AG10803 (cell line): ENCODE measurements around the gene RARRES2.

ENCODE experiments used
- DNase-seq: peaks from one replicate; pipeline ENCODE4 v3.0.0; 2010; ENCODE audit warnings: low read depth
- H3K4me3 ChIP-seq: 2 replicates; pipeline ENCODE4 v1.5.1; 2011; ENCODE audit warnings: mild to moderate bottlenecking, low read length, control low read depth
- TF ChIP-seq, protein P1 (sequence below): conservative IDR thresholded peaks from 2 replicates; pipeline ENCODE4 v1.5.1; 2011; ENCODE audit warnings: mild to moderate bottlenecking, low read length, control low read depth, inconsistent platforms

The RARRES2 gene

DNA sequence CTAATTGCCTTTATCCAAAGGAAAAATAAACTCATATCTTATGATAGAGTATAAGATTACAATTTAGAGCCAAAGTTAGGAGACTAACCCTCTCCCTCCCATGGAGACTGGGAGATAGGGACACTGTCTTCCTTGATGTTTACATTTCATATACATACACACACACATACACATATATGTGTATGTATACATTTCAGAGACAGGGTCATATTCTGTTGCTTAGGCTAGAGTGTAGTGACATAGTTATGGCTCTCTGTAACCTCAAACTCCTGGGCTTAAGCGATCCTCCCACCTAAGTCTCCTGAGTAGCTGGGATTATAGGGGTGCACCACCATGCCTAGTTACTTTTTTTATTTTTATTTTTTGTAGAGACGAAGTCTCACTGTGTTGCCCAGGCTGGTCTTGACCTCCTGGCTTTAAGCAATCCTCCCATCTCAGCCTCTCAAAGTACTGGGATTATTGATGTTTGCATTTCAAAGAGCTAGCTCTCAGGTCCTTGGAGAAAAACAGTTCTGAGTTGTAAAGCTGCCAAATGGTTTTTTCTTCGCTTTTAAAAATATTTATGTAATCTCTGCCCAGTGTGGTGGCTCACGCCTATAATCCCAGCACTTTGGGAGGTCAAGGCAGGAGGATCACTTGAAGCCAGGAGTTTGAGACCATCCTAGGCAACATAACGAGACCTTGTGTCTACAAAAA lies 19.1 kb upstream of the RARRES2 start:
- H3K4me3 ChIP-seq = no peak overlapping the region
- TF ChIP-seq, protein P1, sequence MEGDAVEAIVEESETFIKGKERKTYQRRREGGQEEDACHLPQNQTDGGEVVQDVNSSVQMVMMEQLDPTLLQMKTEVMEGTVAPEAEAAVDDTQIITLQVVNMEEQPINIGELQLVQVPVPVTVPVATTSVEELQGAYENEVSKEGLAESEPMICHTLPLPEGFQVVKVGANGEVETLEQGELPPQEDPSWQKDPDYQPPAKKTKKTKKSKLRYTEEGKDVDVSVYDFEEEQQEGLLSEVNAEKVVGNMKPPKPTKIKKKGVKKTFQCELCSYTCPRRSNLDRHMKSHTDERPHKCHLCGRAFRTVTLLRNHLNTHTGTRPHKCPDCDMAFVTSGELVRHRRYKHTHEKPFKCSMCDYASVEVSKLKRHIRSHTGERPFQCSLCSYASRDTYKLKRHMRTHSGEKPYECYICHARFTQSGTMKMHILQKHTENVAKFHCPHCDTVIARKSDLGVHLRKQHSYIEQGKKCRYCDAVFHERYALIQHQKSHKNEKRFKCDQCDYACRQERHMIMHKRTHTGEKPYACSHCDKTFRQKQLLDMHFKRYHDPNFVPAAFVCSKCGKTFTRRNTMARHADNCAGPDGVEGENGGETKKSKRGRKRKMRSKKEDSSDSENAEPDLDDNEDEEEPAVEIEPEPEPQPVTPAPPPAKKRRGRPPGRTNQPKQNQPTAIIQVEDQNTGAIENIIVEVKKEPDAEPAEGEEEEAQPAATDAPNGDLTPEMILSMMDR = no peak
- DNase-seq = no peak

DNA sequence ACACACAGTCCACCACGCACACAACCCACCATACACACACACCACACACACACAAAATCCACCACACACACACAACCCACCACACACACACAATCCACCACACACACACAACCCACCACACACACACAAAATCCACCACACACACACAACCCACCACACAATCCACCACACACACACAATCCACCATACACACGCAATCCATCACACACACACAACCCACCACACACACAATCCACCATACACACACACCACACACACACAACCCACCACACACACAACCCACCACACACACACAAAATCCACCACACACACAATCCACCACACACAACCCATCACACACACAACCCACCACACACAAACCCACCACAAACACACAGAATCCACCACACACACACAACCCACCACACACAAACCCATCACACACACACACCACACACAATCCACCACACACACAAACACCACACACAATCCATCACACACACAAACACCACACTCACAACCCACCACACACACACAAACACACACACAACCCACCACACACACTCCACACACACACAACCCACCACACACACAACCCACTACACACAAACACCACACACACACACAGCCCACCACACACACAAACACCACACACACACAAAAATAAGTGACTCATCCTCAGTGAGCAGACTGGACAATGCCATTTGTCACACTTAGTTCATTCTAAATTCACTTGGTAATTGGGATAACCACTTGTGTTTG lies 18.4 kb upstream of the RARRES2 start:
- TF ChIP-seq, protein P1 = no peak
- no peak for DNase-seq
- H3K4me3 ChIP-seq = no peak overlapping the region

DNA sequence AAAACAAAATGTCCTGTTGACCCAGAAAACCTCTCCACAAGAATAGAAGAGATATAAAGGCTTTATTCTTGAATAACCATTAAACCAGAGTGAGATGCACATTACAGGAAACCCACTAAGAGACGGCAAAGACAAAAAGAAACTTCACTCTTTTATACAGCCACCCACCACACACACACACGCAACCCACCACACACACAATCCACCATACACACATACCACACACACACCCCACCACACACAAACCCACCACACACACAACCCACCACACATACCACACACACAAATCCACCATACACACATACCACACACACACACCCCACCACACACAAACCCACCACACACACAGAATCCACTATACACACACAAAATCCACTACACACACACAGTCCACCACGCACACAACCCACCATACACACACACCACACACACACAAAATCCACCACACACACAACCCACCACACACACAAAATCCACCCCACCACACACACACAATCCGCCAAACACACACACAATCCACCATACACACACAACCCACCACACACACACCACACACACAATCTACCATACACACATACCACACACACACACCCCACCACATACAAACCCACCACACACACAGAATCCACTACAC lies 17.7 kb upstream of the RARRES2 start:
- H3K4me3 ChIP-seq = no peak overlapping the region
- no peak for DNase-seq
- TF ChIP-seq, protein P1 = no peak

DNA sequence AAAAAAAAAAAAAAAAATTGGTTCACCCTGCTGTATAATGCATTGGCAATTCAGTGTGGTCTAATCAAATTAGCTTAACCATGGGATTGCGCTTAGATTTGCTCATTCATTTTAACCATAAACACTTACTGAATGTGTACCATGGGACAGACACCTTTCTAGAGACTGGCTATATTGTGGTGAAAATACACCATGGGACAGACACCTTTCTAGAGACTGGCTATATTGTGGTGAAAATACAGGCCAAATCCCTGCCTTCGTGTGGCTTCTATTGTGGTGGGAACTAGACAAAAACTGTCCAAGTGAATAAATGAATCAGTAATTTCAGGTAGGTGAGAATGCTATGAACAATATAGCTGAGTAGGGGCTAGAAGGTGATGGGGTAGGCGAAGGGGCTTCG lies 17.0 kb upstream of the RARRES2 start:
- TF ChIP-seq, protein P1 = no peak
- no peak for DNase-seq
- no peak overlapping the region for H3K4me3 ChIP-seq

DNA sequence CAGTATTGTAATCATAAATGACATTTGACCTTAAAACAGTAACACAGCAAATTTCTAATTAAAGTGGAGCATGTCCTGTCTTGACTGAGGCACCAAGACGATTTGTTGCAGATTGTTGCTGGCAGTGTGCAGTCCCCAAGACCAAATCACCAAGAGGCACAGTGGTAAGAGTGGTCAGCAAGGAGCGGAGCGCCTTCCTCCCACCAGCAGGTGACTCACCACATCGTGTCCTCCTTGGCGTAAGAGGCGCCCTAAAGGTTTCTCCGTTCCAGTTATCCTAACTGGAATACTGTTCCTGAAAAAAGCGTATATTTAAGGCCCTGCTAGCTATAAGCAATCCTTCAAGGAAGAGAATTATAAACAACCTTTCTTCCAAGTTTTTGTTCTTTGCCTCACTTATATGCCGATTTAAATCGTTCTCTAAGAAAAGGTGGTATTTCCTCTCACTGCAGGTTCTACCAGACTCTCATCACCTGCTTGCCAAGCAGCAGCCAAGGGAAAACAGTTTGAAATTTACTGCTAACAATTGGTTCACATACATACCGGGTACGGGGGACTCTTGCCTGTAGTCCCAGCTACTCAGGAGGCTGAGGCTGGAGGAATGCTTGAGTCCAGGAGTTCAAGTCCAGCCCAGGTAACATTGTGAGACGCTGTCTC lies 16.5 kb upstream of the RARRES2 start:
- no peak overlapping the region for H3K4me3 ChIP-seq
- TF ChIP-seq, protein P1 = no peak
- no peak for DNase-seq

DNA sequence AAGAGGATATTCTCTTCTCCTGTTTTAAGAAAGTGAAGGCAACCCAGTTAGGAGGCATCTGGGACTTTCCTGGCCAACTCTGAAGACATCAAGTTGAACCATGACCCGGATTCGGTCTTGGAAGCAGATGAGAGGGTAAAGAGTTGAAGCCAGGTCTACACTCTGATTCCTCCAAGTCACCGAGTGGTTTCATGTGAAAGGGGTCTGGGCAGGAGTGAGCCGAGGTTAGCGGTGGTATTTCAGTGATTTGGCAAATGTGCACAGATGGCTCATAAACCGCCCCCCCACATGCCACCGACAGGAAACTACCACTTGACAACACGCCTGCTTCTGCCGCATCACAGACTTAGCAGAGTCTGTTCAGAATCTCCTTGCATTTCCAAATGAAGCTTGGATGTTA lies 15.8 kb upstream of the RARRES2 start:
- DNase-seq = no peak
- no peak overlapping the region for H3K4me3 ChIP-seq
- TF ChIP-seq, protein P1 = no peak
